Measurements from ENCODE around the gene PDZK1.
"Not testable (repeated sequence)": the region's sequence is repeated elsewhere in the genome, so short reads cannot be mapped to it uniquely, and the experiment has no call there.

The PDZK1 gene

DNA sequence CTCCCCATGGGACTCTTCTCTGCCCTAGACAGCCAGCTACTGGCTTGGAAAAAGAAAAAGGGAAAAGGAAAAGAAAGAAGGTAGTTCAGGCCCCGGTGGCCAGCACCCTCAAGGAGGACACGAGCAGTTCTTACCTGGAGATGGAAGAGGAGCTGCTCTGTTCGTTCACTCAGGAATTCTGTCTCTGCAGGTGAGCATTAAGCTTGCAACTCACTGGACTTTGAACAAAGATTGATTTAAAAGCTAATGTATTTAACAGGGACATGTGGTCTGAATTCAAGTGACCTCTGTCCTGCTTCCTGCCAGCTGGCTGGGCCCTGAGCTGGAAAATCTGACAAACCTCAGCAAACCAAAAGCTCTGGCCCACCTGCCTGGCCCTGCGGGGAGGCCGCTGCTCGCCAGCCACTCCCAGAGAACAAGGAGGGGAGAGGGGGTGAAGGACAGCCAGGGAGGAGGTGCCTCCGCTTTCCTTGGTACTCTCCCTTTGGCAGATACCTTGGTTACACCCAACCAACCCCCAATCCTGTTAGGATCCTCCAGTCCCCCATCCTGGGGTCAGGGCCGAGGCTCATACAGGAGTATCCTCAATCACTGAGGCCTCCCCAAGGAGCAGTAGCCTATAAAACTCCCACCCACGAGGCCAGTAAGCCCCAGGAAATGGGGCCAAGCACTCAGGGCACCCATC lies at the start of gene PDZK1:
PDZK1 (minus strand) TSS at position 186 of the 685 bp plus-strand sequence. CDS start 19,347 bp downstream, outside the sequence.
- in situ Hi-C loops (cut with HindIII; ENCODE audit: low sequenced_read_pairs), result no loop called here

DNA sequence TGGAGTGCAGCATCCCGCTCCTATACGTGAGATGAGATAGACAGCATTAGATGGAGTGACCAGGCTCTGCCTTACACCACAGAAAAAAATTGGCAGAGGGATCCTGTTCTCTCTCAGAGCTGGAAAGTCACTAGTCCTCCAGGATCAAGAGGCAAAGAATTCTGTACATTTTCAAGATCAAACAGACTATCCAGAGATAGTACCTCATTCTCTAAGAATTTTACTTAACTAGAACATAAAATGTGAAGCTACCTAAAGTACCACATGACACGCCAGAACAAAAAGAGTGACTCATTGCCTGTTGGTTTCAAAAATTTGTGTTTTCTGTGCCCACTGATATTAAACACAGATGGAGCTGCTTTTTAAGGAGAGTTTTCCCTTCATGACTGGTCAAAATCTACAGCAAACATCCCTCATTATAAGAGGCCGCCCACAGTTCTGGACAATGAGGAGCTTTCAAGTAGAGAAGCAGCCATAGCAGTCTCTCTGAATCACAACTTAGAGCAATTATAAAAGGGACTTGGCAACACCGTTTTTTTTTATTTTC lies 44.4 kb upstream of the PDZK1 start:
- in situ Hi-C loops (cut with HindIII; ENCODE audit: low sequenced_read_pairs), result no loop called here

DNA sequence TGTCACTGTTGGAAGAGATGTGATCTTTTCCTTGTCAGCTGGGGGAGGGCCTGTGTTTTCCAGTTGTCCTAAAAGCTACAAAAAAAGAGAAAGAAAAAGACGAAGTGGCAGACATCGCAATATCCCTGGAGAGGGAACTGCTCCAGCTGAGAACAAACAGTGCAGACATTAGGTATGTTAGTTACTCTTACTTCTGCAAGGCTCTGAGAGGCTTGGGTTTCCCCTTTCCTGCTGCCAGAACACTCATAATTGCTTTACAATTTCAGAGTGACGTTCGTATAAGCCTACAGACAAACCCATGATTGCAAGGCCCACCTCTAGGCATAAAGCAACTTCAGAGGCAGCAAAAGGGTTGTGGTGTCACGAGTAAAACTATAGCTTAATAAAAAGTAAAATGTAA lies 43.3 kb upstream of the PDZK1 start:
- in situ Hi-C loops (cut with HindIII; ENCODE audit: low sequenced_read_pairs), result no loop called here

DNA sequence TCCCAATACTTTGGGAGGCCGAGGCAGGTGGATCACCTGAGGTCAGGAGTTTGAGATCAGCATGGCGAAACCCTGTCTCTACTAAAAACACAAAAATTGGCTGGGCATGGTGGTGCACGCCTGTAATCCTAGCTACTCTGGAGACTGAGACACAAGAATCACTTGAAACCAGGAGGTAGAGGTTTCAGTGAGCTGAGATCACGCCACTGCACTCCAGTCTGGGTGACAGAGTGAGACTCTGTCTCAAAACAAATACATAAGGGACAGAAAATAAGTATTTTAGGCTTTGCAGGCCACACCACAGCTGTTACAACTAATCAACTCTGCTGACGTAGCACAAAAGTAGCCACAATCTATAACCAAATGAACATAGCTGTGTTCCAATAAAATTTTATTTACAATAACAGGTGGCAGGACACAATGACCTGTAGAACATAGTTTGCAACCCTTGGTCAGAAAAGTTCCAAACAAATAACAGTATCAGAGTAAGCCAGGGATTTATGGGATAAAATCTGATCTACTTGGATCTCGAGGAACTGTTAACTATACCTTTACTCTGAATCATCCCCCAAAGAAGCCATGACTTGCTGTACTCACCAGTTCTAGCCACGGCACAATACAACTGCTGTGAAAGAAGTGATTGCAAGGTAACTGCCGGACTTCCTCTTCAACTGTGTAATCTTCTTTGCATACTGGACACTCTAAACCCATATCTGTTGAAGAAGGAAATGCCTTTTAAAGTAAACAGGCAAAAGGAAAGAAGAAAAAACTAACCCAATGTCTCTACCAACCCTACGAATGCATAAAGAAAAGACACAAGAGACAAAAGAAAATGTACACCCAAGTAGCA lies 40.5 kb upstream of the PDZK1 start:
- in situ Hi-C loops (cut with HindIII; ENCODE audit: low sequenced_read_pairs), result no loop called here

DNA sequence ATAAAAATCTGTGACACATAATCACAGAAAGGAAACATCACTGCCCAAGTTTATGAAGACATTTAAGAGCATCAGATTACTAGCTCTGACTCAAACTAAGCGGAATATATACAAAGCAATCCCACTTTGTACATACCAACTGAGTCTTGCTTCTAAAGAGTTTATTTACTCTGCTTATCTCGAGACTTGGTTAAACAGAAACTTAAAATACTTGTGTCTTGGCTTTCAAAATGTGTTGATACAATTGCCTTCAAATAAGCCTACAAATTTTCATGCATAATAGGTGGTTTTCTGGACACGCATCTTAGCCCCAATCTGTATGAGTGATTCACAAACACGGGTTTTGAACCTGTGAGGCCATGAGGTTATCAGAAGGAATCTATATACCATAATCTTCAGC lies 33.1 kb upstream of the PDZK1 start:
- in situ Hi-C loops (cut with HindIII; ENCODE audit: low sequenced_read_pairs), result no loop called here

DNA sequence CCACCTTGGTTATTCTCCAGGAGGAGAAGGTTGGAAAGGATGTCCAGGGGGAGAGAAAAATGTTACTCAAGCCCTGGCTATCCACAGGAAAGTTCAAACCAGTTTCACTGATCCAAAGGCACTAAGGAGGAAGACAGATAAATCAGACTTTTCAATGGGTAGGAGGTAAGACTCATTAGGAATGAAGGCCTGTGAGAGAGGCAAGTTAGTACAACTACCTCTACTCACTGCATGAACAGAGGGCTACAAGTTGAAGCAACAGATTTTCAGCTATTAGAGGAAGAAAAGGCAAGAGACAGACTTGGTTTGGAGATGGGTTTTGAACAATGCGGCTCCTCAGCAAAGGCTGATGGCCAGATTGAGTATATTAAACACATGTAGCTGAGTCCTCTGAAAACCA lies 29.0 kb upstream of the PDZK1 start:
- in situ Hi-C loops (cut with HindIII; ENCODE audit: low sequenced_read_pairs), result no loop called here

DNA sequence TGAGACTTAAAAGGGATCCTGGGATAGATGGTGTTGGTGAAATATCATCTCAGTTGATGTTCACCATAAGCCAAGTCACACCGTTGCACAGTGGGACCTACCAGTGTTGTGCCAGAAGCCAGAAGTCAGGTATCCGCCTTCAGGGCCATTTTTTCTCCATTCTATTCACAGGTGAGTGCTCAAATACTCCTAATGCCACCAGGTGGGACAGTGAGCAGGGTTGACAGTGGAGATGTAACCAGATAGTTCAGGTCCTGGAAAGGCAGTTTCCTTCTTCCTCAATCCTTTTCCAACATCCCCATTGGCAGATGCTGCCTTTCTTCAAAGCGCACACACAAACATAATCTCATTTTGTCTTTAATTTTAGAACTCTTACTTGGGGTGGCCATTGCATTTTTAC lies 23.7 kb upstream of the PDZK1 start:
- in situ Hi-C loops (cut with HindIII; ENCODE audit: low sequenced_read_pairs), result no loop called here

DNA sequence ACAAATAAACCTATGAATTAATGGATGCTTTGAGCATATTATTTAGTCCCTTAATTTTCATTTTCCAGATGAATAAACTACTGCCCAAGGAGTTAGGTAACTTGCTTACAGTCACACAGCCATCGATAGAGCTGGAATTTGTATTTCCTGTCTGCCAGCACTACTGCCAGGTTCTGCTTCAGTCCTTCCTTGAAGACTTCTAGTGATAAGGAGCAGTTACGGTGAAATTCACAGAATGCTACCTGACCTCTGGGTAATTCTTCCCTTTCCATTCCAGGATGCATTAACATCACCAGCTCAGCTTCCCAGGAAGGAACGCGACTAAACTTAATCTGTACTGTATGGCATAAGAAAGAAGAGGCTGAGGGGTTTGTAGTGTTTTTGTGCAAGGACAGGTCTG lies 23.3 kb upstream of the PDZK1 start:
- in situ Hi-C loops (cut with HindIII; ENCODE audit: low sequenced_read_pairs), result no loop called here

DNA sequence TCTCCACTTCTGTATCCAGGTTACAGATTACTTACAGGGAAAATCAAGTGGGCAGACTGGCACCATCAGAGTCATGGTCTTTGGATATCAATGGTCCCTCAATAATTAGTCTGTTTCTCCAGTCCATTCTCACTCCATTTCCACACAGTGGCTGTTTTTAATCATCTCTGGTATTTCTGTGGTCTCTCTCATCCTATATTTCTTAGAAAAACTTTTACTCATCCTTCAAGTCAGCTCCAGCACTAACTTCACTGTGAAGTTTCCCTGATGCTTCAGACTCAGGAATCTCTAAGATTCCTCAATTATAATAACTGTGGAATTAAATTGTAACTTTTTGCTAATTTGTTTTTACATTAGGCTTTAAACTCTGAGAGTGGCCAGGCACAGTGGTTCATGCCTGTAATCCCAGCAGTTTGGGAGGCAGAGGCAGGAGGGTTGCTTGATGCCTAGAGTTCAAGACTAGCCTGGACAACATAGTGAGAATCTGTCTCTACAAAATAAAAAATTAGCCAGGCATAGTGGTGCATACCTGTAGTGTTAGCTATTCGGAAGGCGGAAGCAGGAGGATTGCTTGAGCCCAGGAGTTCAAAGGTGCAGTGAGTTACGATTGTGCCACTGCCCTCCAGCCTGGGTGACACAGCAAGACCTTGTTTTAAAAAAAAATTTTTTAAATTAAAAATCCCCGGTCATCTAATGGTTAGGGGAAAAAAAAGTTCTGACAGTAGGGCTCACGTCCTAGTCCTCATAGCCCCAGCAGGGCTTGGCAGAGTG lies 22.7 kb upstream of the PDZK1 start:
- in situ Hi-C loops (cut with HindIII; ENCODE audit: low sequenced_read_pairs), result no loop called here

DNA sequence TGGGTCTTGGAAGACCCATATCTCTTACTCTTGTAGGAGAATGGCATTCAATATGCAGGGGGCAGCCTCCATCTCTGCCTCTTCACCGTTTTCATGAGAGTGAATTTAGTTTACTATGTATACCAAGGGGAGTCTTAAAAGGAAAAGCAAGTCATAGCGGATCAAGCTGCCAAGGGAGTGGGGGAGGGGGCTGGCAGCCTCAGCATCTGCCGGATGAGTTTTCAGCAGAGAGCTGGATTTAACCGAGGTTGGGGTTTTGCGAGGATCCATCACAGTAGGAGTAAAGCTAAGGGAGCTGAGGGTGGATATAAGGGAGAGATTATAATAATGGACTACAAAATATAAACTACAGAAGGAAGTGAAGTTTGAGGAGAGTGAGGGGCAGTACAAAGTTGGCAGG lies 22.0 kb upstream of the PDZK1 start:
- in situ Hi-C loops (cut with HindIII; ENCODE audit: low sequenced_read_pairs), result no loop called here

DNA sequence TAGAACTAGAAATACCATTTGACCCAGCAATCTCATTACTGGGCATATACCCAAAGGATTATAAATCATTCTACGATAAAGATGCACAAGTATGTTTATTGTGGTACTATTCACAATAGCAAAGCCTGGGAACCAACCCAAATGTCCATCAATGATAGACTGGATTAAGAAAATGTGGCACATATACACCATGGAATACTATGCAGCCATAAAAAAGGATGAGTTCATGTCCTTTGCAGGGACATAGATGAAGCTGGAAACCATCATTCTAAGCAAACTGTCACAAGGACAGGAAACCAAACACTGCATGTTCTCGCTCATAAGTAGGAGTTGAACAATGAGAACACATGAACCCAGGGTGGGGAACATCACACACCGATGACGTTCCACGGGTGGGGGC lies 19.0 kb upstream of the PDZK1 start:
- in situ Hi-C loops (cut with HindIII; ENCODE audit: low sequenced_read_pairs), result not testable (repeated sequence)

DNA sequence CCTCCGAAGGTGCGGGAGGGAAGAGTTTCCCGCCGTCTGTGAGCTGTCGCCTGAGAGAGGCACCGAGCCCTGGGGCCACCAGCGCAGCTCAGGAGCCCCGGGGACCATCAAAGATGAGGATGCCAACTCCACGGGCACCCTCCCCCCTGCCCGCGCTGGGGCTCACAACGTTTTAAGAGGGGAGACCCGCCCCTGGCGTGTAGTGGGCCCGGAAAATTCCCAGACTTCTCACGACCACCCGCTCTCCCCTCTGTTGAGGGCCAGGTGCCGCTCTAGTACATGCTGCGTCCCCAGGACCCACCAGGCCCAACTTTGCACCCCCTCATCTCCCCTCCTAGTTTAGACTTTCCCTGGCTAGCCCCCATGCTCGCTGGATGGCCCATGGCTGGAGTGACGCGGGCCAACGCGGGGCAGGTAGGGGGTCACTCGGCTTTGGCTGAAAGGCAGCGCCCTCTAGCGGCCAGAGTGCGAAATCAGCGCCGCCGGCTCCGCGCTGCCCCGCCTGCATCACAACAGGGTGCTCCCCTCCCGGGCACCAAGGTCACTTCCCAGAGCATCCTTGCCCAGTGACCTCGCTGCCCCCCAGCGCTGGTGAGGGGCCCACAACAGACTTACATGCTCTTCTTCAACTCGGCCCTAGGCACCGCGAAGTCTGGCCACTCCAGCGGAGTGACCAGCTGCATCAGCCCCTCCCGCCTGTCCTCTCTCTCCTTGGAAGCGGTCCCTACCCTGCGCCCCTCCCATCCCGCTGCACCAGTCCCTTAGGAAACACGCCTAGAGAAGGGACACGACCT lies 13.9 kb upstream of the PDZK1 start:
- in situ Hi-C loops (cut with HindIII; ENCODE audit: low sequenced_read_pairs), result no loop called here

DNA sequence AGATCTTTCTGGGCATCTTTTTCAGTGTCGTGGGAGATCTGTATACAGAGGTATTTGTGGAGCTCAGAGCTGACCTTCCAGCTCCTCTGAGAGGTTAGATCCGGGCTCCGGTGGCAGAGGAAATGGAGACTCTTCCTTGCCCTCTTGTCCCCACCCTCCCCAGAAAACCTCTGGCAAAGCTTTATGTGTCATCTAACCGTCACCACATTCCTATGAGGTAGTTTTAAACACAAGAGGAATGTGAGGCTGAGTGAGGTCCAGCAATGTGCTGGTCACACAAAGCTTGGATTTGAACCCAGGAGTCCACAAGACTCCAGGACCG lies 13.3 kb upstream of the PDZK1 start:
- in situ Hi-C loops (cut with HindIII; ENCODE audit: low sequenced_read_pairs), result no loop called here

DNA sequence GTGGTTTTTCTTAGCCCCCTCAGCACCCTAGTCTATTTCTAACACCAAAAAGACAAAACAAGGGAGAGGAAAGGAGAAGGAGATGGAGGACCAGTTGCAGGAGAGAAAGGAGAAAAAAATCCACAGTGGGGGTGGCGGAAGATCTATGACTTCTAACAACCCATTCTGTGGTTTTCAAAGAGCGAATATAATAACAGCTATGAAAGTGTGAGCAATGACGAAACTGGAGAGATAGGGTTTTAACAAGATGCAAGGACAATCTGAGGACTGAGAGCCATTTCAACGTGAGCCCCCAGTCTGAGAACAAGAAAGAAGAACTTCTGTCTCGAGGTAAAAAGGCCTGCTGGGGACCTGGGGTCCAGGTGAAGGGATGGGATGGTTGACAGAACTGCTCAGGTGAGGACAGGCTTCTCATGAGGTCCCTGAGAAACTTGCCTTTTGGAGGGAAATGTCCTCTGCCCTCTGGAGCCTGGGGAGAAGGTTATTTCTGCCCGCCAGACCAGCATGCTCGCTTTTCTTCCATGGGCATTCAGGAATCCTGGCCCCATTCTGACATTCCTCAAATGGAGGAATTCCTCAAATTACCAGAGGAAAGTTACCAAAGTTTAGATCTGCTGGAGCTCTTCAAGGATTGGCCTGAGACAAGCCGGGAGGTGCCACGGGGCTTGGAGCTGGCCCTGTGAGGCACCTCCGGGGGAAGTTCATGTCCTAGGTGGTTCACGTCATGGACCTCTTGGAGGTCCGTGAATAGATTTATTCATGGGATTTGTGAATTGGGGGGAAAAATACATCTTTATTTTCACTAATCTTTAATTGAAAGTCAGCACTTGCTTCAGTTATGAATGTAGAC lies 12.3 kb upstream of the PDZK1 start, which contains the start of gene CD160:
CD160 (plus strand) TSS at position 270 of the 850 bp plus-strand sequence. CDS start 8,829 bp downstream, outside the sequence.
- in situ Hi-C loops (cut with HindIII; ENCODE audit: low sequenced_read_pairs), result no loop called here

DNA sequence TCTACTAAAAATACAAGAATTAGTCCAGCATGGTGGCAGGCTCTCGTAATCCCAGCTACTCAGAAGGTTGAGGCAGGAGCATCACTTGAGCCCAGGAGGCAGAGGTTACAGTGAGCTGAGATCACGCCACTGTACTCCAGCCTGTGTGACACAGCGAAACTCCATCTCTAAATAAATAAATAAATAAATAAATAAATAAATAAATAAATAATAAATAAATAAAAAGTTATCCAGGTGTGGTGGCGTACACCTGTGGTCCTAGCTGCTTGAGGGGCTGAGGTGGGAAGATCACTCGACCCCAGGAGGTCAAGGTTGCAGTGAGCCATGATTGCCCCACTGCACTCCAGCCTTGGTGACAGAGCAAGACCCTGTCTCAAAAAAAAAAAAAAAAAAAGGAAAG lies 11.3 kb upstream of the PDZK1 start:
- in situ Hi-C loops (cut with HindIII; ENCODE audit: low sequenced_read_pairs), result not testable (repeated sequence)

DNA sequence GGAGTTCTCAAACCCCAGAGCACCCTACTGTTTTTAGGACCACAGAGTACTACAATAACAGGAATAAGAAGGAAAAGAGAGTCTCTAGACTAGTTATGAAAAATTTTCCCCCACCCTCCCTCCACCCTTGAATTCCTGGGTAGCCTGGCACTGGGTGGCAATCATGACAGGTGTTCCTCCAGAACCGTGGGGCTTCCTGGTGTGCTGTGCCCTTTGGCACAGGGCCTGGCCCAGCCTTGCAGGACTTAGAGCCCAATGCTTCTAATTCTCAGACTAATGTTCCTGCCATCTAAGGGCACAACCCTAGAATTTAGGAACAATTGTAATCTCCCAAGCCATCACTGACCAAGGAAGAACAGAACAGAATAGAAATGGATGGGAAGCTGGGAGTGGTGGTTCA lies 10.7 kb upstream of the PDZK1 start:
- in situ Hi-C loops (cut with HindIII; ENCODE audit: low sequenced_read_pairs), result no loop called here

DNA sequence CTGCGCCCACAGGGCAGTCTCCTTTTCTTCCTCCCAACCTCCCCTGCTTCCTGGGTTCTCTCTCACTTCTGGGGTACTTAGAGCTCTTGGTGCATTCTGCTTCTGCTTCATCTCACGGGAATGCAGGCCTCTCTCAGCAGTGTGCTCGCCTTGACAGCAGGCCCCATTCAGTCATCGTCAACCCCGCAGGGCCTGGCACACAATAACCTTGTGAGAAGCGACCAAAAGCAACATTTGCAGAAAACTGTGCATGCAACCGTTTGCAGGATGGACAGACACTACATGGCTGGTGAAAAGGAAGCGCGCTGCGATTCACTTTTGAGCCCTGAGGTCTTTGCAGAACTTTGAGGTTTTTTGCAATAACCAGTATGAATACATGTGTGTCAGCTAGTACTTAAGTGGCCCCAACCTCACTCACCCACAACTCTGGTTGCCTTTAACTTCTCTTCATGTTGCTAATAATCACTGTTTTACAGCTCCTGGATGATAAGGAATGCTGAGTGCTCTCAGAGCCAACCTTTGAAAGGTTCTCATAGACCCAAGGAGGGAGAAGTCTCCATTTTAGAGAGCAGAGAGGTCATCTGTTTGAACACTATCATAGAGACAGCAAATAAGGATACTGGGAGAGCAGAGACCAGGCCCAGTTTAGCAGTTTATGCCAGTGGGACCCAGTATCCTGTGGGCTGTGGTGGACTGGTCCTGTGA lies 9.6 kb upstream of the PDZK1 start:
- in situ Hi-C loops (cut with HindIII; ENCODE audit: low sequenced_read_pairs), result no loop called here

DNA sequence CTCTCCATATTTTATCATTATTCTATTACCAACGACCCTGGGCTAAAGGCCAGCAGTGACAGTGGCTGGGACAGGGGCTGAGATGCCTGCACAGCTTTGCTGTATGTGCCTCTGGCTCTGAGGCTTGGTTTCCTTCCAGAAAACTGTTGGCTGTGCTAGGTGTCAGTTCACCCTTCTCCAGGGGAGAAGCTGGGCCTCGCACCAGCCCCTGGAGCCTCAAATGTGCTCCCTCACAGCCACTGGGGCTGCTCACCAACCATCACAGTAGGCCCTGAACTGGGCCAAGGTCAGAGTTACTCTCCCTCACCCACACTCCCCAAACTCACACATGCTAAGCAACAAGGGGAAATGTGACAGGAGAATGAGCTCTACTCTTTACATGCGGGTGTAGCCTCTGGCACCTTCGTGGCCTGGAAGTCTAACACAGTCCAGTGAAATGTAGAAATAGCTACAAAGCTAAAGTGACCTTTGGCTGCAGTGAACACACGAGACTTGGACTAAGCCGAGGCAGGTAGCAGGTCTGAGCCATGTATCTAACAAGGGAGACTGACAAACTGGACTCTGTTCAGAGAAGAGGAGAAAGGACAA lies 7.5 kb upstream of the PDZK1 start:
- in situ Hi-C loops (cut with HindIII; ENCODE audit: low sequenced_read_pairs), result no loop called here

DNA sequence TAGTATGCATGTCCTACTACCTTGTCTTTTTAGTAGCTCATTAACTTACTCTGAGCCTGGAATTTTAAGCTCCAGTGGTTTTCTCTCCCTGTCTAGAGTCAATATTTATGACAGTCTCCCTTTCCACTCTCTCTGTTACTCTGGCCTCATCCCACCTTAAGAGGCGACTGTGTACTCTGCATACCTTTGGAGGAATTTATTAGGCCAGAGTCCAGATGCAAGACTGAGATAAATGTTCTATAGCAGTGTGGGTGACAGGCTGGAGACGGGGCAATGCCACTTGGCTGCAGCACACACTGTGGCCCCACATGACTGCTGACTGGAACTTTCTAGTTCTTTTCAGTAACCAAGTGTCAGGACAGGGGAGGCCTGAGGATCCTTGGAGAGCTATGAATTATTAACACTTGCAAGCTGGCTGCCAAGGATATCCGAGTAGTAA lies 4.1 kb upstream of the PDZK1 start:
- in situ Hi-C loops (cut with HindIII; ENCODE audit: low sequenced_read_pairs), result no loop called here

Measured in DLD1 (cell line).